Esophagus squamous epithelium (tissue), 5 donors: Measurements from ENCODE around the gene EMILIN2. TPM values are rescaled to one million over a fixed set of nuclear protein-coding genes. Genes with fewer than 3 reads are reported as not detected.
A peak's percentile ranks its signal among the peaks of the same experiment; 100 is the strongest.

Experiments used
- DNase-seq: peaks from one replicate; lab custom pipeline; 2025; lab: John Stamatoyannopoulos, UW
- H3K27ac ChIP-seq, 4 donors: fragments of 200-600 bp; sonication (generic); one replicate each; pipeline ENCODE4 v1.5.1; 2016 to 2019; ENCODE audit warnings: mild to moderate bottlenecking in 1 of 4
- H3K27me3 ChIP-seq, 4 donors: fragments of 200-600 bp; sonication (generic); 1 replicate in 3 of 4; 2 replicates in 1 of 4; pipeline versions ENCODE4 v1.5.1 to v1.6.0; 2017 to 2021; ENCODE audit warnings: antibody characterized with exemption in 1 of 4
- H3K36me3 ChIP-seq, 3 donors: fragments of 200-600 bp; sonication (generic); one replicate each; pipeline ENCODE4 v1.5.1; 2016 to 2019
- H3K4me1 ChIP-seq, 3 donors: fragments of 200-600 bp; sonication (generic); one replicate each; pipeline ENCODE4 v1.5.1; 2017 to 2019
- H3K4me3 ChIP-seq, 4 donors: fragments of 200-600 bp; sonication (generic); 1 replicate in 3 of 4; 2 replicates in 1 of 4; pipeline ENCODE4 v1.5.1; 2016 to 2019; ENCODE audit warnings: mild to moderate bottlenecking in 2 of 4, moderate library complexity in 1 of 4
- H3K9me3 ChIP-seq, 3 donors: fragments of 200-600 bp; sonication (generic); one replicate each; pipeline ENCODE4 v1.5.1; 2016 to 2019
- POLR2A ChIP-seq, 4 donors: fragments of 450-650 bp; IDR thresholded peaks; one replicate each; pipeline ENCODE4 v1.6.1; 2017; ENCODE audit warnings: antibody characterized with exemption in 4 of 4, mild to moderate bottlenecking in 4 of 4, moderate library complexity in 3 of 4
- WGBS, 2 donors: methylation state at CpG; one replicate each; pipeline ENCODE4 v1.1.5; 2018; 5-methylcytosine and 5-hydroxymethylcytosine counted together
- intact Hi-C: fragments of 100-400 bp; cut with DNase I; formaldehyde crosslinking; loops from one replicate; pipeline ENCODE4 v1.15.0; 2022
- total RNA-seq, 4 donors: library from RNA; depleted of rRNA; stranded (reverse); fragments of >200 nt; gene quantifications; one replicate each; pipeline ENCODE4 v1.1.0, GENCODE V29; 2016
- TF ChIP-seq, protein P1 (sequence below), 6 experiments: fragments of 450-650 bp in 4 of 6; fragments of 200-600 bp in 2 of 6; sonication (generic) in 2 of 6; IDR thresholded peaks; one replicate each; pipeline ENCODE4 v1.5.1; 2016 to 2019; ENCODE audit warnings: antibody characterized with exemption in 6 of 6, mild to moderate bottlenecking in 4 of 6, moderate library complexity in 4 of 6
- donor health status: DM: yes; HTN: yes; CAD: no.

The EMILIN2 gene
- total RNA-seq, 4 donors from 2014 or later: 3.2 to 11.1 (median 5.5) TPM

DNA sequence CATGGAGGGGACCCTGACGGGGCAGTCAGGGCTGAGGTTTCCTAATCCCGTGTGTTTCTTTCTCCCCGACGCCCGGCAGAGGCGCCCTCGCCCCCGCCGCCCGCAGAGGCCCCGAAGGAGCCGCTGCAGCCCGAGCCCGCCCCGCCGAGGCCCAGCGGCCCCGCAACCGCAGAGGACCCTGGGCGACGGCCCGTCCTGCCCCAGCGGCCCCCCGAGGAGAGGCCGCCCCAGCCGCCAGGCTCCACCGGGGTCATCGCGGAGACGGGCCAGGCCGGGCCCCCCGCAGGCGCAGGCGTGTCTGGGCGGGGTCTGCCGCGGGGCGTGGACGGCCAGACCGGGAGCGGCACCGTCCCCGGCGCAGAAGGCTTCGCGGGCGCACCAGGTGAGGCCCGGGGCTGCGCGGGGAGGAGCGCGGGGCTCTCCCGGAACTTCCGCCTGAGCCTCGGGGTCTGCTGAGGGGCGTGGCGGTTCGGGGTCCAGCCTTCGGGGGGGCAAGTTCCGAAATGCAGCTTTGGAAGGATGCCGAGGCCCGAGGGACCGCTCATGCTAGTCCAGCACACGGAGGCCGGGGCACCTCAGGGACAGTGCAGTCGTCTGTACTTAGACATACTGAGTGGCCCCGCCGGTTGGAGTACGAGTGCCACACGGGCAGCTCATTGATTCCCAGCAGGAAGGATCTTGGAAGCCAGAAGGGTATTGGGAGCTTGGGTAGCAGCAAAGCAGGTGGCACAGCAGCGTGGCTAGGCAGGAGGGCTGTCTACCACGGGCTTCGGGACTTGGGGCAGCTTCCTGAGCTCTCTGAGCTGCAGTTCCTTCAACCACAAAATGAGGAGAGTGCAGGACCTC is 60.1 kb downstream of the EMILIN2 start:
- DNase-seq: no peak
- TF ChIP-seq, protein P1, sequence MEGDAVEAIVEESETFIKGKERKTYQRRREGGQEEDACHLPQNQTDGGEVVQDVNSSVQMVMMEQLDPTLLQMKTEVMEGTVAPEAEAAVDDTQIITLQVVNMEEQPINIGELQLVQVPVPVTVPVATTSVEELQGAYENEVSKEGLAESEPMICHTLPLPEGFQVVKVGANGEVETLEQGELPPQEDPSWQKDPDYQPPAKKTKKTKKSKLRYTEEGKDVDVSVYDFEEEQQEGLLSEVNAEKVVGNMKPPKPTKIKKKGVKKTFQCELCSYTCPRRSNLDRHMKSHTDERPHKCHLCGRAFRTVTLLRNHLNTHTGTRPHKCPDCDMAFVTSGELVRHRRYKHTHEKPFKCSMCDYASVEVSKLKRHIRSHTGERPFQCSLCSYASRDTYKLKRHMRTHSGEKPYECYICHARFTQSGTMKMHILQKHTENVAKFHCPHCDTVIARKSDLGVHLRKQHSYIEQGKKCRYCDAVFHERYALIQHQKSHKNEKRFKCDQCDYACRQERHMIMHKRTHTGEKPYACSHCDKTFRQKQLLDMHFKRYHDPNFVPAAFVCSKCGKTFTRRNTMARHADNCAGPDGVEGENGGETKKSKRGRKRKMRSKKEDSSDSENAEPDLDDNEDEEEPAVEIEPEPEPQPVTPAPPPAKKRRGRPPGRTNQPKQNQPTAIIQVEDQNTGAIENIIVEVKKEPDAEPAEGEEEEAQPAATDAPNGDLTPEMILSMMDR (IDR thresholded peaks at IDR 0.05): peak in 1 of 6 experiments; percentile 12
- TF ChIP-seq POLR2A (IDR thresholded peaks at IDR 0.05): peak in 1 of 4 donors; percentile 20
- WGBS, 2 donors: 27 to 32% methylated on average over 3 of the region's 73 CpGs
- H3K4me3 ChIP-seq: peak overlapping the region; percentile 40 to 86 (median 52)
- no peaks in the 10 kb centered on the region for H3K9me3 ChIP-seq
- H3K27ac ChIP-seq: peak overlapping the region; percentile 39 to 83 (median 70)
- H3K4me1 ChIP-seq: peaks cover 14 to 45% (median 20%) of the 10 kb centered on the region in 3 donors
- peaks cover 0 to 32% (median 0%) of the 10 kb centered on the region in 4 donors for H3K27me3 ChIP-seq
- H3K36me3 ChIP-seq: peaks cover 0 to 28% (median 0%) of the 10 kb centered on the region in 3 donors
- intact Hi-C loops: no loop called here

DNA sequence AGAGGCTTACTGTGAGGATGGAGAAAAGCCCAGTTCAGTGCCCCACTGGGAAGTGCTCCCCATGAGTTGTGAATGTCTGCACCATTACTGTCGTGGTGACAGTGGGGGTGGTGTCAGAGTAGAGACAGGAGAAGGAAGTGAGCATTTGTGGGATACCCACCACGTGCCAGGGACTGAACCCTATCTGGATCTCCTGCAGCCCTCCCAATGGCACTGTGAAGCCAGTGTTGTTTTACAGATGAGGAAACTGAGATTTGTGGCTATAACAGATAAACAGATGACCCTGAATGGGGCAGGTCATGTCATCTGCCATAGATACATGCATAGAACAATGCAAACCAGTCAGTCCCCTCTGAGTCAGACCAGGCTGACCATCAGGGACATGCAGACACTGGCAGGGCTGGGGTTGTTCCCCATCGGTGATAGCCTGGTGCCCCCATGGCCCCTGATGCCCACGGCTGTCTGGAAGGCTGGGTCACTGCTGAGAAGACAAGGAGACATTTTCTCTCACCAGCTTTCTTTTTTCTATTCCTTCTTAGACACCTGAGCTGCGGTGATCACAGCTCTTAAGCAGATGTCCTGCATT is 60.8 kb downstream of the EMILIN2 start:
- H3K27me3 ChIP-seq: peaks cover 0 to 32% (median 0%) of the 10 kb centered on the region in 4 donors
- H3K4me1 ChIP-seq: peaks cover 14 to 40% (median 20%) of the 10 kb centered on the region in 3 donors
- no peaks in the 10 kb centered on the region for H3K9me3 ChIP-seq
- H3K36me3 ChIP-seq: peaks cover 0 to 31% (median 0%) of the 10 kb centered on the region in 3 donors
- intact Hi-C loops: no loop called here
- no peak for DNase-seq
- TF ChIP-seq, protein P1 (IDR thresholded peaks at IDR 0.05): no peak
- no peak for TF ChIP-seq POLR2A (IDR thresholded peaks at IDR 0.05)
- peak overlapping the region in 3 of 4 donors; percentile 40 to 86 (median 63) for H3K4me3 ChIP-seq
- 72 to 79% methylated on average over 4 of the region's 5 CpGs for WGBS, 2 donors
- peak overlapping the region in 3 of 4 donors; percentile 17 to 83 (median 82) for H3K27ac ChIP-seq

DNA sequence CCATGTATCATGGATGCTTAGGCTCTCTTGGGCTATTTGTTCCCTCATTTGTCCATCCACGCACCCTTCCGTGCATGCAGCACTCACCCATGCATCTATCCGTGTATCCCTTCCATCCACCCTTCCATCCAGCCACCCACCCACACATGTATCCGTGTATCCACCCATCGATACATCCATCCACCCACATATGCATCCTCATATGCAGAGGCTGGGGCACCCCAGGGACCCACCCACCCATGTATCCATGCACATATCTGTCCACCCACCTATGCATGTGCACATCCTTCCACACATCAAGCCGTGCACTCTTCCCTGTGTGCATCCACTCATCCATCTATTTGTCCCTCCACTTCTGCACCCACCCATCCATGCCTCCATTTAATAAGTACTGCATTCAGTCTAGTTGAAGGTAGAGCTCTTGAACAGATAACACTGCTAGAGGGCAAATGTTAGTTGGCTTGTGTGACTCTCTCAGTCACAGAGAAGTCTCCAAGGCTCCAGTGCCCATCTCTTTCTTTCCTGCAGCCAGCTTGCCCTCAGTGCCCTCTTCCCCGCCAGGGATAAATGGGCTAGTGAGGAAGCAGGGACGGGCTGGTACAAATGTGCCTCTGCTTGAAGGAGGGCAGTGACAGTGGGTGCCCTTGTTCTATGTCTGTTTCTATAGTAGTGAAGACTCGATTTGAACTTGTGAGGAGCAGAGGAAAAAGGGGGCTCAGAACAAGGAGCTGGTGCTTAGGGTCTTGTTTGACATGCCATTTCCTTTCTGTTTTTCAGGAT is 61.5 kb downstream of the EMILIN2 start:
- TF ChIP-seq POLR2A (IDR thresholded peaks at IDR 0.05): no peak
- TF ChIP-seq, protein P1 (IDR thresholded peaks at IDR 0.05): no peak
- intact Hi-C loops: no loop called here

DNA sequence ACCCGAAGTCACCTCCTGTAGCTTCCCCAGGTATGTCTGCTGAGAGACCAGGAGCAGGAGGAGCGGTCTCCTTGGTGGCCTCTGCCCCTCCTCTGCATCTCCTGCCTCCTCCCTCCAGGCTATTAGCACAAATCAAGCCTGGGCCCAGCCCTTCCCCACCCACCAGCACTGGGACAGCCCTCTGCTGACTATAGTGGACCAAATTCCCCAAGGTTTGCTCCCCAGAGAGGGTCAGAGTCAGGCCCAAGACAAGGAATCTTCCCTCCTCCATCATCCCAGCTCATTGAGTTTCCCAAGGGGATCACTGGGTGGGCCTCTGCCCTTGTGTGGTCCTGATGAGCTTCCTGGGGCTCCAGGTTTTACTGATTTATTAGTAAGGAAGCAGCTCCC is 62.1 kb downstream of the EMILIN2 start:
- Histone ChIP-seq H3K36me3 (peaks cover 0 to 44% (median 0%) of the 10 kb centered on the region in 3 donors), H3K4me1 (peaks cover 8 to 28% (median 12%) of the 10 kb centered on the region in 3 donors), H3K27ac (no peak overlapping the region), H3K9me3 (no peaks in the 10 kb centered on the region), H3K27me3 (peaks cover 0 to 32% (median 0%) of the 10 kb centered on the region in 4 donors), H3K4me3 (no peak overlapping the region)
- no peak for DNase-seq
- TF ChIP-seq POLR2A (IDR thresholded peaks at IDR 0.05): no peak
- TF ChIP-seq, protein P1 (IDR thresholded peaks at IDR 0.05): no peak
- intact Hi-C loops: no loop called here
- WGBS, 2 donors: 85 to 94% methylated on average over 2 of the region's 2 CpGs

More for the DNA sequence above, 61.5 kb downstream of the EMILIN2 start:
- 90 to 93% methylated on average over 8 to 9 of the region's 9 CpGs for WGBS, 2 donors
- DNase-seq: no peak
- no peak overlapping the region for H3K27ac ChIP-seq
- H3K4me1 ChIP-seq: peaks cover 9 to 32% (median 12%) of the 10 kb centered on the region in 3 donors
- H3K9me3 ChIP-seq: no peaks in the 10 kb centered on the region
- no peak overlapping the region for H3K4me3 ChIP-seq
- H3K36me3 ChIP-seq: peaks cover 0 to 38% (median 0%) of the 10 kb centered on the region in 3 donors
- H3K27me3 ChIP-seq: peaks cover 0 to 32% (median 0%) of the 10 kb centered on the region in 4 donors
